HG02678 (cell line): ENCODE results near the gene ACTL7B.
"Not testable (repeated sequence)": the region's sequence is repeated elsewhere in the genome, so short reads cannot be mapped to it uniquely, and the experiment has no call there.

Experiments used
- ATAC-seq: cut with Tn5 transposase; IDR thresholded peaks from one replicate; pipeline ENCODE4 v1.9.1; 2021; ENCODE audit warnings: mild to moderate bottlenecking, moderate library complexity; ENCODE audit not compliant: unreplicated experiment

ACTL7B gene

GRCh38 chr9:108874058-108874788 lies 18.4 kb upstream of the ACTL7B start:
- no peak for ATAC-seq

GRCh38 chr9:108869092-108869725 lies 13.4 kb upstream of the ACTL7B start:
- ATAC-seq = no peak

- no peak for ATAC-seq
Observed at GRCh38 chr9:108867829-108868228, 12.0 kb upstream of the ACTL7B start.

DNA sequence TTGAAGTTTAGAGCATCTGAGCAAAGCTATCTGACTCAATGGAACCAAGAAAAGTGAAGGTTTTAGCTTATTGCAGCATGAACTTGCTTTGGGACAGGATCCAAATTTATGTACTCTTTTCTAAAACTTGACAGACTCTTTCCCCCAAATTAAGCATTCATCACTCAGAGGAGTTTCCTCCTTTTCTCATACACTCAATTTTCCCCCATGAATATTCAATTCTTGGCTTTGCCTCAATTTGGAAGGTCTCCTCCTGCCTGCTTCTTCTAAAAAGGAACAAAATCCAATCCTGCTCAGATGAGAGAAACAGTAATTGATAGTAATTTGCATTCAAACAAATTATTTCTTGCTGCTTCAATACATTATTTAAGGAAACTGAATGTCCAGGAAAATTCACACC lies 11.3 kb upstream of the ACTL7B start:
- no peak for ATAC-seq

GRCh38 chr9:108866001-108866420 lies 10.2 kb upstream of the ACTL7B start:
- ATAC-seq = no peak

- no peak for ATAC-seq
Observed at GRCh38 chr9:108865037-108865436, 9.3 kb upstream of the ACTL7B start.

- ATAC-seq = no peak
Observed at GRCh38 chr9:108864446-108864845, 8.7 kb upstream of the ACTL7B start.

DNA sequence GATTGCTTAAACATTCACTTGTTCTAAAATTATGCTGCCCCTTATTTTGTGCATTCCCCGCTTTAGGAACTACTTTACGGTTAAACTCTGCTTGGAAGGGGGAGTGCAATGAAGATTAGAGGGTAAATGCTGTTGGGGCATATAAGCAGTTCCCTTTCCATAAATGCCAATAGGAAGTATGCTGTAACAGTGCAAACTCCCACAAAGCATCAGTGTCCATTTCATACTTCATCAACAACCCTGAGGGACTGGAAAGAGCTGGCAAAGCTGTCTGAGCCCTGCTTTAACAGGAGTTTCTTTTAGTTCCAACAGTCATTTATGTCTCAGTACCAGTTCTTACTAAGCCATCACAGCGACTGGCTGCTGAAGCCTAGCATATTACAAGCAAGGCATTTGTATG lies 8.1 kb upstream of the ACTL7B start:
- ATAC-seq = no peak

GRCh38 chr9:108861997-108862396 lies 6.2 kb upstream of the ACTL7B start, which contains the start of gene ACTL7A:
Gene ACTL7A, plus strand, starts transcription at chr9:108862266. Its CDS starts 57 bp downstream, at chr9:108862323.
- no peak for ATAC-seq

GRCh38 chr9:108861464-108861863 lies 5.7 kb upstream of the ACTL7B start:
- ATAC-seq = no peak

DNA sequence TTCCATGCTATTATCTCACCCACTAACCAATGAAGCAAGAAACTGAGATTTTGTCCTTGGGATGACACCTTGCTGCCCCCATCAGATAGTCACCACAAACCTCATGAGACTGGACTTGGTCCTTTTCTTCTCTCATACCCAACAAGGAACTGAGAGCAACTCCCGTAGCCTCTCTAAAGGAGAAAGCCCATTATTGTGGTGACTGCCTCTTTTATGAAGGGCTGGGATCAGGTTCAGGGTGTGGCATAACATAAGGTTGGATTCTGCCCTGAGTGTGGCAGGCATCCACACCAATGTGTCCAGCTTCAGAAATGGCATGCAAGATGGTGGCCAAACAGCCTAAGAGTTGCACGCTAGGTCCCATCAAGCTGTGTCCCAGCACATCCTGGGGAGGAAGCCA lies 5.0 kb upstream of the ACTL7B start:
- ATAC-seq = no peak

GRCh38 chr9:108860354-108860753 lies 4.6 kb upstream of the ACTL7B start:
- ATAC-seq = no peak

DNA sequence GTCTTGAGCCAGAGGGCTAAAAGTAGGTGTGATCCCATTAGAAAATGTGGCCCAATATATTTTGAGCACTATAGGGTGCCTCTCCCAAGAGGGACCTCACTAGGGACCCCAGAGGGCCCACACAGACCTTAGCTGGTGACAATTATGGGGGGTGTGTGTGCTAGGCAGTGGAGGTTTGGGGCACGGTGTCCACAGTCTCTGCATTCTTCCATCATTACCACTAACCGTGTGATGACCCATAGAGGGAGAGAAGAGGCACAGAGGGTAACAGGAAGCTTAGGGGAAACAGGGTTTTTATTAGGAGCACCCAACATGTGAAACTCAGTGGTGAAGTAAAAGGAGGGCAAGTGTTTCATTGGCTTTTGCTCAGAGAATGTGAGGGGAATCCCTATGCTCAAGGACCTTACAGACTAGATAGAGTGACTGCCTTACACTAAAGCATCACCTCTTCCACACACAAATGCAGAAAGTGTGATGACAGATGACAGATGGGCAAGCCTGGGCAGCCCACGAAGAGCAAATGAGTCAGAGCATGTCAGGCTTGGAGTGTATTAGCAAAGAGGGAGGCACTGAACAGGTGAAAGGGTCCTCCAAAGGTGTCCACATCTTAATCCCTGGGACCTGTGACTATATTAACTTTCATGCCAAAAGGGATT lies 3.8 kb upstream of the ACTL7B start:
- no peak for ATAC-seq

DNA sequence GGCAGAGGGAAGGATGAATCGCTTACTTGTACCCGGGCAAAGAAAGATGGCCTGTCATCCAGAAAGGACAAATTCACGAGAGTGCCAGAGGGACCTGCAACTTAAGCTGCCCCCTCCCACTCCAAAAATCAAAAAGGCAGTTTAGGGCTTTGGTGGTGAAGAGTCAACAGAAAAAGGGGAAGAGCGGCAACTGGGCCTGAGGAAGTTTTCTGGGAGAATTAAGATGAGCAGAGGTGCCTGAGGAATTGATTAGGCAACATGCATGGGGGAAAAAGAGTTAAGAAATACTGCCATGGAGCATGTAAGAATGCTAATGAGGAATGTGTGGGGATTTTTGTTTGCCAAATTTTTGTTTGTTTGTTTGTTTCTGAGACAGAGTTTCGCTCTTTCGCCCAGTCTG lies 1.8 kb upstream of the ACTL7B start:
- ATAC-seq = no peak

DNA sequence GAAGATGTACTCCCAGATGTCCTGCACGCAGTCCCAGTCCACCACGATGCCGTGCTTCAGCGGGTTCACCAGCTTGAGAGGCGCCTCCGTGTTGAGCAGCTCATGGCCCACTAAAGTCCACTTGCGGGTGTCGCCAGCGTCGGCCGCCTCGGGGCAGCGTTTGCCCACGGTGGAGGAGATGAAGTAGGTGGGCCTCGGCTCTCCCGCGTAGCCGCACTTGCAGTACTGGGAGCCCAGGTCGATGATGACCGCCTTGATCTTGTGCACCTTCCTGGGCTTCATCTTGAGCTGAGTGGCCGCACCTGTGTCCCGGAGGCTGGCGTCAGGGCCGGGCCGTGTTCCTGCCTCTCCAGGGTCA lies 278 bp downstream of the ACTL7B start:
- no peak for ATAC-seq

DNA sequence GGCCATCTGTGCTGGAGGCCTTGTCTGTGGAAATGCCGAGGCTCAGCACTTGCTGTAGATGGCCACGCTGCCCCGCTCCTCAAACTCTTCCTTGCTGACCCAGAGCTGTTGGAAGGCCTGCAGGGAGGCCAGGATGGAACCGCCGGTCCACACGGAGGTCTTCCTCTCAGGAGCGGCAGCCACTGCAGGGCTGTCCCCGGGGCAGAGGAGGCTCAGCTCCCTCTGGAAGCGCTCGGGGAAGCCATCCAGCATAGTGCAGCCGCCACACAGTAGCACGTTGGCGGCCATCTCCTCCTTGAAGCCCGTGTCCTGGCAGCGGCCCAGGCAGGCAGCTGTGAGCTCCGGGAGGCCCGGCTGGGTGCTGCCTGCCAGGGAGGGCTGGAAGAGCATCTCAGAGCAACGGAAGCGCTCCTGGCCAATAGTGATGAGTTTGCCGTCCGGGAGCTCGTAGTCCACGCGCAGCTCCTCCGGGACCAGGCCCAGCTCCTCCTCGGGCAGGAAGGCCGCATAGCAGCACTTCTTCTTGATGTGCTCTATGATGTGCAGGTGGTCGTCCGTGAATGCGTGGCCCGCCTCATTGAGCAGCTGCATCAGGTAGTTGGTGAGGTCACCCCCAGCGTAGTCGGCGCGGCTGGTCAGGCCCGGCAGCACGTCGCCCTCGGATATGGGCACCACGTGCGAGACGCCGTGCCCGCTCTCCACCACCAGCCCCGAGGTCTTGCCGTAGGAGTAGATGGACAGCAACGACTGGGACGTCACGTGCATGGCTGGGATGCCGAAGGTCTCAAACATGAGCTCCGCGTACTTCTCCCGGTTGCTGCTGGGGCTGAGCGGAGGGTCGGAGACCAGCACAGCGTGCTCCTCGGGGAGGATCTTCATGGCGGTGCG lies 901 bp downstream of the ACTL7B start:
- no peak for ATAC-seq

GRCh38 chr9:108854094-108854493 lies 1.7 kb downstream of the ACTL7B start:
- no peak for ATAC-seq

GRCh38 chr9:108852079-108852478 lies 3.7 kb downstream of the ACTL7B start:
- ATAC-seq = no peak

DNA sequence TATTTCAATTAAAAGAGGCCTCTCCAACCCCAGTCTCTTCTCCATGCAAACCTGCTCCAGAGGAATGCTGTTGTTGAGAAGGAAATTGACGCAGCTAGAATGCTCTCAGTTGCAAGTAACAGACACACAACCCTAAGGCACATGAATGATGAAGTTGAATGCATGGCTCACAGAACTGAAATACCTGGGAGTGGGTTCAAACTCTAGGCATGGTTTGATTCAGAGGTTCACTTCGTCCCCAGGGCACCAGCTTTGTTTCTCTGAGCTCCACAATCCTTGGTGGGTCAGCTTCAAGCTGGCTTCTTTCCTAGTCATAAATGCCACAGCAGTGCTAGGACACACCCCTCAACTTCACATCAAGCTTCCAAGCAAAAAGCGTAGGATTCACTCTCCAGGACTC lies 4.6 kb downstream of the ACTL7B start:
- ATAC-seq = no peak

- no peak for ATAC-seq
Observed at GRCh38 chr9:108850293-108850897, 5.4 kb downstream of the ACTL7B start.

- not testable (repeated sequence) for ATAC-seq
Observed at GRCh38 chr9:108848296-108848695, 7.5 kb downstream of the ACTL7B start.
